Measurements from ENCODE around the gene JOSD2. TPM values are rescaled to one million over a fixed set of nuclear protein-coding genes. Genes with fewer than 3 reads are reported as not detected.

The JOSD2 gene
- total RNA-seq, 1 donor from 2014 or later = 28.6 TPM

DNA sequence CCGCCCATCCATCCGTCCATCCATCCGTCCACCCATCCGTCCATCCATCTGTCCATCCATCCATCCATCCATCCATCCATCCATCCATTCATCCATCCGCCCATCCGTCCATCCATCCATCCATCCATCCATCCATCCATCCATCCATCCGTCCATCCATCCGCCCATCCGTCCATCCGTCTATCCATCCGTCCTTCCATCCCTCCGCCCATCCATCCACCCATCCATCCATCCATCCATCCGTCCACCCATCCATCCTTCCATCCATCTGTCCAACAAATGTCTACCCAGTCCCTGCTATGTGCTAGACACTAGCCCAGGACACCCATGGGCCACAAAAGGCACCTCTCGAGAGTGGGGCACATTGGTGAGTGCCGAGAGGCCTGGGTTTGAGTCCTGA, 41.5 kb upstream of the JOSD2 start:
- Histone ChIP-seq H3K4me1 (peaks cover 15% of the 10 kb centered on the region), H3K9me3 (replicated peaks) (no peaks in the 10 kb centered on the region), H3K27me3 (ENCODE audit: low read depth) (peaks cover 99% of the 10 kb centered on the region), H3K4me3 (no peak overlapping the region), H3K36me3 (no peaks in the 10 kb centered on the region), H3K27ac (replicated peaks) (no peak overlapping the region)
- intact Hi-C loops (cut with micrococcal nuclease) = no loop called here
- TF ChIP-seq CTCF (IDR thresholded peaks at IDR 0.05; ENCODE audit: borderline replicate concordance) = no peak
- DNase-seq = no peak

- DNase-seq = no peak
- H3K9me3 ChIP-seq (replicated peaks) = no peaks in the 10 kb centered on the region
- H3K4me1 ChIP-seq = peaks cover 18% of the 10 kb centered on the region
- H3K4me3 ChIP-seq = peak overlapping the region; percentile 41
- no peak for TF ChIP-seq CTCF (IDR thresholded peaks at IDR 0.05; ENCODE audit: borderline replicate concordance)
- H3K27ac ChIP-seq (replicated peaks) = no peak overlapping the region
- peaks cover 98% of the 10 kb centered on the region for H3K27me3 ChIP-seq (ENCODE audit: low read depth)
- intact Hi-C loops (cut with micrococcal nuclease) = no loop called here
- H3K36me3 ChIP-seq = no peaks in the 10 kb centered on the region
Measured at GRCh38 chr19:50551715-50552187, 40.8 kb upstream of the JOSD2 start.

DNA sequence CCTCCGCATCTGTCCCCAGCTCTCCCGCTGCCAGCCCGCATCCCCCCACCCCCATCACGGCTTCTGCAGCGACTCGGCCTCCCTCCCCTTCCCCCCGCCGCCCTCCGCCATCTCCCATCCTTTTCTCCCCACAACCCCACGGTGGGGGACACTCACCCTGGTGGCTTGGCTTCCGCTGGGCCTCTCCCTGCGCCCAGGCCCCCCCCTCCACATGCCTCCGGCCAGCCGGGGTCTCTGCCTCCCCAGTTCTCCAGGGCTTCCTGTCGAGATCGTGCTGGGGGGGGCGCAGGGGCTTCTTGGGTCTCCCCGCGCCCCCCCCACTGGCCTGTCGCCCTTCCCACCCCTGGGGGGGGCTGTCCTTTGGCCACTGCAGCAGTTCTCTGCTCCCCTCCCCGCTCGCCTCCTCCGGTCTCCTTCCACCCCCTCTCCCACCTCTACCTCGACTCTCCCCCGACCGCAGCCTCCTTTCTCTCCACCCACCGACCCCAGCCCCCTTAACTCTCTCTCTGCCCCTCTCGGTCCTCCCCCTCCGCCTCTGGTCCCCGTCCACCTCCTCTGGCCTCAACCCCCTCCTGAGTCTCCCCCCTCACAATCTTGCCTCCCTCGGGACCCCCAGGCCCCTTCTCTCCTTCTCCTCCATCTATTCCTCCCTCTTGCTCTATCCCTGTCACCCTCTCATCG, 40.2 kb upstream of the JOSD2 start:
- Histone ChIP-seq H3K9me3 (replicated peaks) (no peaks in the 10 kb centered on the region), H3K4me1 (peaks cover 12% of the 10 kb centered on the region), H3K4me3 (peak overlapping the region; percentile 41), H3K27ac (replicated peaks) (no peak overlapping the region), H3K36me3 (no peaks in the 10 kb centered on the region), H3K27me3 (ENCODE audit: low read depth) (peaks cover 98% of the 10 kb centered on the region)
- TF ChIP-seq CTCF (IDR thresholded peaks at IDR 0.05; ENCODE audit: borderline replicate concordance) = no peak
- intact Hi-C loops (cut with micrococcal nuclease) = no loop called here
- no peak for DNase-seq

DNA sequence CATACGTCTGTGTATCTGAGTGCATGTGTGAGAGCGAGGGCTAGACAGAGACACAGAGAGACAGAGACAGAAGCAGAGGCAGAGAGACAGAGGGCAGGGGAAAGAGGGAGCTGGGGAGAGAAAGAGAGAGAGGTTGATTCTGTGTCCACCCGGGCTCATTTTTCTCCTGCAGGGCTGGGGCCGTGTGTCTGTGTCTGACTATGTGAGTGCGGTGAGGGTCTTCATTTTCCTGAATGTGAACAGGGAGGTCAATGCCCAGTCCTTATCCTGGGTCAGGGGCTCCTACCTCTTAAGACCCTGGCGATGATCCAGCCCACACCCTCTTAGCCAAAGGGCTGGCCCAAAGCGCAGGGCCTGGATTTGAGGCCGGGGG, 39.6 kb upstream of the JOSD2 start:
- intact Hi-C loops (cut with micrococcal nuclease) = no loop called here
- peaks cover 94% of the 10 kb centered on the region for H3K27me3 ChIP-seq (ENCODE audit: low read depth)
- DNase-seq = no peak

DNA sequence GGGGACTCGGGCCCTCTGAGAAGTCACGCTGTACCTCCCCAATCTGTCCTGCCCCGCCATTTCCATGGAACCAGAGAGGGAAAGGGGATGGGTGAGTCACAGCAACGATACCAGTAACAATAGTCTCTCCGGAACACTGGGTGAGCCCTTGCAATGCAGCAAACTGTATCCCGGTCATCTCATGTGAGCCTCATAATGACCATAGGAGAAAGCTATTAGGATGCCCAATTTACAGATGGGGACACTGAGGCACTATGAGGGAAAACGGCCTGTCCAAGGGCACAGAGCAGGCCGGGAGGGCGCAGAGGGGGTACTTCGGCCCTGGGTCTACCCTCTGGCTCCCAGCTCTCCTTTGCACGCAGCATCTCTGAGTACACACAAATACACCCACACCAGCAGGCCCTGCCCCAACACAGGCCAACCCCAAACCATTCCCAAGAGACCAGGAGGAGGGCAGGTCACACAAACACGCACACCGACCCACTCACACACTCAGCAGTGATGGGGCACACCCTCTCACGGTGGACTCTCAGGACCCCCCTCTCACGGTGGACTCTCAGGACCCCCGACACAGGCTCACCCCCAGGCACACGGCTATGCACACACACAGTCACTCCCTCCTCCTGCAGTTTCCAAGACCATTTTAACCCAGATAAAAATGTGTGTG, 39.1 kb upstream of the JOSD2 start:
- Histone ChIP-seq H3K27ac (replicated peaks) (no peak overlapping the region), H3K4me1 (peaks cover 8% of the 10 kb centered on the region), H3K4me3 (no peak overlapping the region), H3K9me3 (replicated peaks) (no peaks in the 10 kb centered on the region), H3K27me3 (ENCODE audit: low read depth) (peaks cover 89% of the 10 kb centered on the region), H3K36me3 (no peaks in the 10 kb centered on the region)
- TF ChIP-seq CTCF (IDR thresholded peaks at IDR 0.05; ENCODE audit: borderline replicate concordance) = no peak
- intact Hi-C loops (cut with micrococcal nuclease) = no loop called here
- no peak for DNase-seq

More for the DNA sequence above, 39.6 kb upstream of the JOSD2 start:
- TF ChIP-seq CTCF (IDR thresholded peaks at IDR 0.05; ENCODE audit: borderline replicate concordance) = no peak
- H3K4me1 ChIP-seq = peaks cover 8% of the 10 kb centered on the region
- no peaks in the 10 kb centered on the region for H3K36me3 ChIP-seq
- H3K27ac ChIP-seq (replicated peaks) = no peak overlapping the region
- no peaks in the 10 kb centered on the region for H3K9me3 ChIP-seq (replicated peaks)
- peak overlapping the region; percentile 41 for H3K4me3 ChIP-seq
